Measurements from ENCODE around the gene TBX21. TPM values are rescaled to one million over a fixed set of nuclear protein-coding genes. Genes with fewer than 3 reads are reported as not detected.

The TBX21 gene
- total RNA-seq, 2 donors from 2014 or later, result not detected

GRCh38 chr17:47692137-47692894 lies 40.7 kb upstream of the TBX21 start:
- peaks cover 6% of the 10 kb centered on the region for H3K36me3 Mint-ChIP-seq (ENCODE audit: low read depth)
- H3K4me1 Mint-ChIP-seq, result peaks cover 24% of the 10 kb centered on the region
- peaks cover 11% of the 10 kb centered on the region for H3K4me1 ChIP-seq (ENCODE audit: control insufficient read depth, insufficient read depth, low read length)
- H3K9ac ChIP-seq (ENCODE audit: extremely low read depth, low read length, poor library complexity, severe bottlenecking), result no peak overlapping the region
- H3K27me3 ChIP-seq (ENCODE audit: control insufficient read depth, insufficient read depth, low read length, poor library complexity, severe bottlenecking), result no peaks in the 10 kb centered on the region
- no peak for TF ChIP-seq CTCF (conservative IDR thresholded peaks at IDR 0.05)
- 79 to 86% methylated on average over 1 to 2 of the region's 2 CpGs for WGBS, 2 experiments (ENCODE audit: insufficient coverage in 1 of 2, insufficient read length in 1 of 2)
- peaks cover 3% of the 10 kb centered on the region for H3K36me3 ChIP-seq (ENCODE audit: control insufficient read depth, insufficient read depth, low read length)
- no peaks in the 10 kb centered on the region for H3K9me3 ChIP-seq (ENCODE audit: control insufficient read depth, low read length)
- no peak overlapping the region for H3K27ac ChIP-seq (ENCODE audit: low read depth, low read length)
- H3K27ac Mint-ChIP-seq, result peak overlapping the region; percentile 67
- no peak overlapping the region for H3K4me3 ChIP-seq (ENCODE audit: low read length)
- peaks cover 1% of the 10 kb centered on the region for H3K27me3 Mint-ChIP-seq (ENCODE audit: insufficient read depth)
- H3K4me3 Mint-ChIP-seq, result peak overlapping the region; percentile 84
- DNase-seq, result no peak
- H3K9me3 Mint-ChIP-seq, result no peaks in the 10 kb centered on the region

DNA sequence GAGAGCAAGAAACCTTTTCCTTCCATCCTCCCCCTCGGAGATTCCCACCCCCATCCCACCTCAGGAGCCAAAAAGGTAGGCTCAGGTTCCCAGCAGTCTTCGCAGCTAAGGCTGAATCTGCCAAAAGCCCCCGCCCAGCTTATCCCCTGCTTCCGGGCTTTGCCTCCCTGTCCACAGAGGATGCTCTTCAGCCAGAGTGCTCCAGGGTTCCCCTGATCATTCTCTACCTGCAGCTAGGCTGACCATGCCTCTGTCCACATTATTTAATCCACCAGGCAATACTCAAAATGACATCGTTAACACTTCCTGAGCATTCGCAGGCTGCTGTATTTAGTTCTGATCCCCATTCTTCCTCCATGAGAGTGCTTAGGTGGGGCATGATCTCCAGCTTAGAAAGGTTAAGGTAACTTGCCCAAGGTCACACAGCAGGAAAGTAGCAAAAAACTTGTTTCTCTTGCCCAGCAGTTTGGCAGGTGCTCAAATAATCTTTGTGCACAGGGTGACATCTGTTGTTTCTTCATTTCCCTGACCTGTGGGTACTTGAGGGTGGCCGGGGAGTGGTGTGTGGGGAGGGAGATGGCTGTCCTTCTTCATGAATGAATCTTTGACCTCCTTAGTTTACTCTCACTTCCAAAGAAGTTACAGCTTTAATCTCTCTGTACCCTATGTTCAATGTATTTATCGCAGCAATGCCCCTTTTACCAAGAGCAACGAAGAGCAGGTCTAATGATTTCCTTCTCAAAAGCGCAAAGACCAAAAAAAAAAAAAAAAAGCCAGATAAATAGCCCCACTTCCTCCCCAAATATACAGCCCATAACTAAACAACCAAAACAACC lies 39.9 kb upstream of the TBX21 start:
- no peak for TF ChIP-seq CTCF (conservative IDR thresholded peaks at IDR 0.05)
- H3K27ac Mint-ChIP-seq, result peak overlapping the region; percentile 67
- H3K27me3 ChIP-seq (ENCODE audit: control insufficient read depth, insufficient read depth, low read length, poor library complexity, severe bottlenecking), result no peaks in the 10 kb centered on the region
- H3K4me1 Mint-ChIP-seq, result peaks cover 18% of the 10 kb centered on the region
- H3K4me3 ChIP-seq (ENCODE audit: low read length), result peak overlapping the region; percentile 80
- H3K27ac ChIP-seq (ENCODE audit: low read depth, low read length), result no peak overlapping the region
- H3K9ac ChIP-seq (ENCODE audit: extremely low read depth, low read length, poor library complexity, severe bottlenecking), result peak overlapping the region; percentile 59
- H3K27me3 Mint-ChIP-seq (ENCODE audit: insufficient read depth), result peaks cover 1% of the 10 kb centered on the region
- peaks cover 10% of the 10 kb centered on the region for H3K36me3 Mint-ChIP-seq (ENCODE audit: low read depth)
- no peaks in the 10 kb centered on the region for H3K9me3 ChIP-seq (ENCODE audit: control insufficient read depth, low read length)
- H3K4me1 ChIP-seq (ENCODE audit: control insufficient read depth, insufficient read depth, low read length), result peaks cover 11% of the 10 kb centered on the region
- peaks cover 3% of the 10 kb centered on the region for H3K36me3 ChIP-seq (ENCODE audit: control insufficient read depth, insufficient read depth, low read length)
- no peaks in the 10 kb centered on the region for H3K9me3 Mint-ChIP-seq
- 22 to 43% methylated on average over 5 to 9 of the region's 10 CpGs for WGBS, 2 experiments (ENCODE audit: insufficient coverage in 1 of 2, insufficient read length in 1 of 2)
- DNase-seq, result peak; percentile 86
- peak overlapping the region; percentile 84 for H3K4me3 Mint-ChIP-seq

GRCh38 chr17:47693731-47694580 lies 39.1 kb upstream of the TBX21 start, which contains the start of gene TBKBP1:
Gene TBKBP1 (plus strand): TSS chr17:47694161. CDS start chr17:47696113, 1,952 bp downstream.
- Mint-ChIP-seq H3K27ac (peak within 1 kb of the TSS; percentile 74), H3K4me1 (peaks cover 18% of the 10 kb centered on the region), H3K4me3 (peak within 1 kb of the TSS; percentile 84), H3K36me3 (ENCODE audit: low read depth) (peaks cover 10% of the 10 kb centered on the region), H3K9me3 (no peaks in the 10 kb centered on the region), H3K27me3 (ENCODE audit: insufficient read depth) (peaks cover 1% of the 10 kb centered on the region)
- H3K27me3 ChIP-seq (ENCODE audit: control insufficient read depth, insufficient read depth, low read length, poor library complexity, severe bottlenecking), result no peaks in the 10 kb centered on the region
- H3K4me1 ChIP-seq (ENCODE audit: control insufficient read depth, insufficient read depth, low read length), result peaks cover 11% of the 10 kb centered on the region
- 0% methylated on average over 18 to 72 of the region's 87 CpGs for WGBS, 2 experiments (ENCODE audit: insufficient coverage in 1 of 2, insufficient read length in 1 of 2)
- H3K27ac ChIP-seq (ENCODE audit: low read depth, low read length), result no peak within 1 kb of the TSS
- H3K4me3 ChIP-seq (ENCODE audit: low read length), result peak within 1 kb of the TSS; percentile 88
- DNase-seq, result peak; percentile 96
- no peak for TF ChIP-seq CTCF (conservative IDR thresholded peaks at IDR 0.05)
- H3K9ac ChIP-seq (ENCODE audit: extremely low read depth, low read length, poor library complexity, severe bottlenecking), result peak within 1 kb of the TSS; percentile 59
- H3K9me3 ChIP-seq (ENCODE audit: control insufficient read depth, low read length), result no peaks in the 10 kb centered on the region
- H3K36me3 ChIP-seq (ENCODE audit: control insufficient read depth, insufficient read depth, low read length), result peaks cover 4% of the 10 kb centered on the region

Measured in endodermal cell (in vitro differentiated cells).